Uterus (tissue), 2 donors: ENCODE results near the gene ATP6V0C.
"Not testable (repeated sequence)": the region's sequence is repeated elsewhere in the genome, so short reads cannot be mapped to it uniquely, and the experiment has no call there.

Experiments used
- POLR2A ChIP-seq, 2 donors: fragments of 450-650 bp; IDR thresholded peaks; one replicate each; pipeline ENCODE4 v1.6.1; 2016; ENCODE audit warnings: antibody characterized with exemption in 2 of 2, mild to moderate bottlenecking in 1 of 2, moderate library complexity in 1 of 2
- TF ChIP-seq, protein P1 (sequence below), 4 experiments: fragments of 200-600 bp in 2 of 4; fragments of 450-650 bp in 2 of 4; sonication (generic) in 2 of 4; IDR thresholded peaks; one replicate each; pipeline ENCODE4 v1.5.1; 2016 to 2019; ENCODE audit warnings: antibody characterized with exemption in 4 of 4, mild to moderate bottlenecking in 2 of 4, moderate library complexity in 1 of 4

GRCh38 chr16:2551420-2551889 is 37.7 kb downstream of the ATP6V0C start:
- not testable (repeated sequence) for TF ChIP-seq POLR2A (IDR thresholded peaks at IDR 0.05)
- TF ChIP-seq, protein P1, sequence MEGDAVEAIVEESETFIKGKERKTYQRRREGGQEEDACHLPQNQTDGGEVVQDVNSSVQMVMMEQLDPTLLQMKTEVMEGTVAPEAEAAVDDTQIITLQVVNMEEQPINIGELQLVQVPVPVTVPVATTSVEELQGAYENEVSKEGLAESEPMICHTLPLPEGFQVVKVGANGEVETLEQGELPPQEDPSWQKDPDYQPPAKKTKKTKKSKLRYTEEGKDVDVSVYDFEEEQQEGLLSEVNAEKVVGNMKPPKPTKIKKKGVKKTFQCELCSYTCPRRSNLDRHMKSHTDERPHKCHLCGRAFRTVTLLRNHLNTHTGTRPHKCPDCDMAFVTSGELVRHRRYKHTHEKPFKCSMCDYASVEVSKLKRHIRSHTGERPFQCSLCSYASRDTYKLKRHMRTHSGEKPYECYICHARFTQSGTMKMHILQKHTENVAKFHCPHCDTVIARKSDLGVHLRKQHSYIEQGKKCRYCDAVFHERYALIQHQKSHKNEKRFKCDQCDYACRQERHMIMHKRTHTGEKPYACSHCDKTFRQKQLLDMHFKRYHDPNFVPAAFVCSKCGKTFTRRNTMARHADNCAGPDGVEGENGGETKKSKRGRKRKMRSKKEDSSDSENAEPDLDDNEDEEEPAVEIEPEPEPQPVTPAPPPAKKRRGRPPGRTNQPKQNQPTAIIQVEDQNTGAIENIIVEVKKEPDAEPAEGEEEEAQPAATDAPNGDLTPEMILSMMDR (IDR thresholded peaks at IDR 0.05): peak in 1 of 4 experiments; percentile 12
